Astrocyte (in vitro differentiated cells and primary cell): Measurements from ENCODE around the gene RASSF5. TPM values are rescaled to one million over a fixed set of nuclear protein-coding genes. Genes with fewer than 3 reads are reported as not detected.

Experiments
- DNase-seq: peaks from one replicate; pipeline ENCODE4 v3.0.0-alpha.2; 2010; ENCODE audit warnings: low read depth
- FAIRE-seq: peaks from 2 replicates; lab custom pipeline; 2011; peaks lifted over from hg19 to GRCh38; lab: Jason Lieb, UNC
- H2AFZ ChIP-seq: 2 replicates; pipeline ENCODE4 v1.6.0; 2012; ENCODE audit warnings: low read depth, low read length, inconsistent platforms
- H3K27ac ChIP-seq: 2 replicates; pipeline ENCODE4 v1.5.1; 2011; ENCODE audit warnings: low read depth, low read length, inconsistent platforms
- H3K27me3 ChIP-seq: 2 replicates; pipeline ENCODE4 v1.6.0; 2011; ENCODE audit warnings: low read length, inconsistent platforms; ENCODE audit not compliant: insufficient read depth
- H3K36me3 ChIP-seq: 2 replicates; pipeline ENCODE4 v1.5.1; 2011; ENCODE audit warnings: low read length, inconsistent platforms; ENCODE audit not compliant: insufficient read depth
- H3K4me1 ChIP-seq: 2 replicates; pipeline ENCODE4 v1.5.1; 2011; ENCODE audit warnings: low read length, inconsistent platforms; ENCODE audit not compliant: insufficient read depth
- H3K4me2 ChIP-seq: 2 replicates; pipeline ENCODE4 v1.6.0; 2012; ENCODE audit warnings: low read length, inconsistent platforms
- H3K4me3 ChIP-seq: 2 replicates; pipeline ENCODE4 v1.5.1; 2011; ENCODE audit warnings: low read depth, mild to moderate bottlenecking, low read length, inconsistent platforms; ENCODE audit not compliant: insufficient read depth
- H3K79me2 ChIP-seq: 2 replicates; pipeline ENCODE4 v1.6.0; 2012; ENCODE audit warnings: mild to moderate bottlenecking, low read length, inconsistent platforms; ENCODE audit not compliant: insufficient read depth
- H3K9ac ChIP-seq: 2 replicates; pipeline ENCODE4 v1.6.0; 2012; ENCODE audit warnings: mild to moderate bottlenecking, low read length, inconsistent platforms
- H3K9me3 ChIP-seq: 2 replicates; pipeline ENCODE4 v1.5.1; 2012; ENCODE audit warnings: low read depth, mild to moderate bottlenecking, low read length, inconsistent platforms; ENCODE audit not compliant: insufficient read depth
- H4K20me1 ChIP-seq: 2 replicates; pipeline ENCODE4 v1.6.0; 2012; ENCODE audit warnings: low read length, inconsistent platforms; ENCODE audit not compliant: insufficient read depth
- H3K27ac Mint-ChIP-seq: one replicate; pipeline ENCODE4 v1.8.0; 2021; ENCODE audit warnings: mild to moderate bottlenecking, mixed read lengths; ENCODE audit not compliant: unreplicated experiment
- H3K27me3 Mint-ChIP-seq: one replicate; pipeline ENCODE4 v1.8.0; 2021; ENCODE audit warnings: low read depth, mixed read lengths; ENCODE audit not compliant: unreplicated experiment
- H3K36me3 Mint-ChIP-seq: one replicate; pipeline ENCODE4 v1.8.0; 2021; ENCODE audit warnings: low read depth, mixed read lengths; ENCODE audit not compliant: unreplicated experiment
- H3K4me1 Mint-ChIP-seq: one replicate; pipeline ENCODE4 v1.8.0; 2021; ENCODE audit warnings: low read depth, mixed read lengths; ENCODE audit not compliant: unreplicated experiment
- H3K4me3 Mint-ChIP-seq: one replicate; pipeline ENCODE4 v1.8.0; 2021; ENCODE audit warnings: mild to moderate bottlenecking, moderate library complexity, mixed read lengths; ENCODE audit not compliant: unreplicated experiment
- H3K9me3 Mint-ChIP-seq: one replicate; pipeline ENCODE4 v1.8.0; 2021; ENCODE audit warnings: mild to moderate bottlenecking, mixed read lengths; ENCODE audit not compliant: unreplicated experiment
- CTCF ChIP-seq: IDR thresholded peaks from 2 replicates; pipeline ENCODE4 v1.5.1; 2011; ENCODE audit warnings: low read depth, mild to moderate bottlenecking, inconsistent platforms, low read length, moderate library complexity; ENCODE audit not compliant: insufficient read depth
- EZH2 ChIP-seq: IDR thresholded peaks from 2 replicates; pipeline ENCODE4 v1.6.1; 2012; ENCODE audit warnings: mild to moderate bottlenecking, low read length, inconsistent platforms; ENCODE audit not compliant: insufficient read depth
- total RNA-seq: library from RNA; stranded (reverse); gene quantifications from 2 replicates; pipeline ENCODE4 v1.2.1, GENCODE V29; 2021

The RASSF5 gene
- total RNA-seq, 1 donor from 2014 or later = 0.43 TPM

GRCh38 chr1:206496131-206496793 lies 11.1 kb upstream of the RASSF5 start:
- TF ChIP-seq EZH2 (no peak), CTCF (no peak)
- H3K27ac Mint-ChIP-seq = peak overlapping the region; percentile 58

DNA sequence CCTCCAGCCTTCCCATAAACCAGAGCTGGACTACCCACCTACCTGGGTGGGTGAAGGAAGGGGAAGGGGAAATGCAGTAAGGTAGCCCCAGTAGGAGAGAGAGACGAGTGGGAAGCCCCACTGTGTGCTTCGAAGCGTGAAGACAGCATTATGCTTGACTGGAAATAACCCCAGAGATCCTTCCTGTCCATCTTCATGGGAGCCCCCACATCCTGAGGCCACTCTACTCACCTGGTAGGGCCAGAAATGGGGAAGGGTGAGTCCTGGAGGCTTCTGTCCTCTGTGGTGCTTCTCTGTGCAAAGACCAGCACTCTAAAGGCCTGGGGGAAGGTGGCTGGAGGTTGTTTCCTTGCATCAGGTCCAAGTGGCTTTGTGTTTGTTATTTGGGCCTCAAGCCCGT lies 10.0 kb upstream of the RASSF5 start:
- no peaks in the 10 kb centered on the region for H3K79me2 ChIP-seq
- Mint-ChIP-seq H3K27me3 (no peaks in the 10 kb centered on the region), H3K9me3 (no peaks in the 10 kb centered on the region), H3K36me3 (peaks cover 20% of the 10 kb centered on the region), H3K4me1 (peaks cover 32% of the 10 kb centered on the region), H3K4me3 (no peak overlapping the region), H3K27ac (no peak overlapping the region)
- no peaks in the 10 kb centered on the region for H3K27me3 ChIP-seq
- H3K36me3 ChIP-seq = peaks cover 7% of the 10 kb centered on the region
- no peaks in the 10 kb centered on the region for H3K9me3 ChIP-seq
- no peaks in the 10 kb centered on the region for H4K20me1 ChIP-seq
- H3K4me2 ChIP-seq = no peak overlapping the region
- H3K27ac ChIP-seq = no peak overlapping the region
- H3K9ac ChIP-seq = no peak overlapping the region
- H3K4me3 ChIP-seq = no peak overlapping the region
- DNase-seq = no peak
- FAIRE-seq = no peak
- TF ChIP-seq CTCF (no peak), EZH2 (no peak)
- H3K4me1 ChIP-seq = peaks cover 32% of the 10 kb centered on the region
- H2AFZ ChIP-seq = no peak overlapping the region

More at GRCh38 chr1:206496131-206496793, 11.1 kb upstream of the RASSF5 start:
- no peaks in the 10 kb centered on the region for H3K27me3 ChIP-seq
- FAIRE-seq (no peak), DNase-seq (no peak)
- Mint-ChIP-seq H3K9me3 (no peaks in the 10 kb centered on the region), H3K36me3 (peaks cover 28% of the 10 kb centered on the region), H3K4me1 (peaks cover 22% of the 10 kb centered on the region), H3K4me3 (no peak overlapping the region), H3K27me3 (peaks cover 4% of the 10 kb centered on the region)
- H3K79me2 ChIP-seq = no peaks in the 10 kb centered on the region
- no peak overlapping the region for H3K4me2 ChIP-seq
- H3K4me1 ChIP-seq = peaks cover 23% of the 10 kb centered on the region
- H3K9me3 ChIP-seq = no peaks in the 10 kb centered on the region
- H2AFZ ChIP-seq = no peak overlapping the region
- H3K4me3 ChIP-seq = no peak overlapping the region
- H3K27ac ChIP-seq = no peak overlapping the region
- no peaks in the 10 kb centered on the region for H4K20me1 ChIP-seq
- peaks cover 13% of the 10 kb centered on the region for H3K36me3 ChIP-seq
- H3K9ac ChIP-seq = no peak overlapping the region

GRCh38 chr1:206497774-206498173 lies 9.6 kb upstream of the RASSF5 start:
- no peak overlapping the region for H3K4me3 Mint-ChIP-seq
- no peak overlapping the region for H3K9ac ChIP-seq
- TF ChIP-seq CTCF (no peak), EZH2 (no peak)
- H3K9me3 Mint-ChIP-seq = no peaks in the 10 kb centered on the region
- H4K20me1 ChIP-seq = no peaks in the 10 kb centered on the region
- H3K27ac Mint-ChIP-seq = no peak overlapping the region
- H3K27me3 ChIP-seq = no peaks in the 10 kb centered on the region
- peaks cover 32% of the 10 kb centered on the region for H3K4me1 Mint-ChIP-seq
- H3K36me3 ChIP-seq = peaks cover 7% of the 10 kb centered on the region
- no peak overlapping the region for H3K4me2 ChIP-seq
- DNase-seq (no peak), FAIRE-seq (no peak)
- peaks cover 32% of the 10 kb centered on the region for H3K4me1 ChIP-seq
- H3K36me3 Mint-ChIP-seq = peaks cover 17% of the 10 kb centered on the region
- H2AFZ ChIP-seq = no peak overlapping the region
- no peaks in the 10 kb centered on the region for H3K27me3 Mint-ChIP-seq
- no peak overlapping the region for H3K27ac ChIP-seq
- no peak overlapping the region for H3K4me3 ChIP-seq
- H3K79me2 ChIP-seq = no peaks in the 10 kb centered on the region
- H3K9me3 ChIP-seq = no peaks in the 10 kb centered on the region
